NCI-H510A (cell line): Measurements from ENCODE around the gene BOLA3.
"Not testable (repeated sequence)": the region's sequence is repeated elsewhere in the genome, so short reads cannot be mapped to it uniquely, and the experiment has no call there.

Experiments used
- DNase-seq: peaks from one replicate; lab custom pipeline; 2025; lab: John Stamatoyannopoulos, UW

The BOLA3 gene, protein sequence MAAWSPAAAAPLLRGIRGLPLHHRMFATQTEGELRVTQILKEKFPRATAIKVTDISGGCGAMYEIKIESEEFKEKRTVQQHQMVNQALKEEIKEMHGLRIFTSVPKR

DNA sequence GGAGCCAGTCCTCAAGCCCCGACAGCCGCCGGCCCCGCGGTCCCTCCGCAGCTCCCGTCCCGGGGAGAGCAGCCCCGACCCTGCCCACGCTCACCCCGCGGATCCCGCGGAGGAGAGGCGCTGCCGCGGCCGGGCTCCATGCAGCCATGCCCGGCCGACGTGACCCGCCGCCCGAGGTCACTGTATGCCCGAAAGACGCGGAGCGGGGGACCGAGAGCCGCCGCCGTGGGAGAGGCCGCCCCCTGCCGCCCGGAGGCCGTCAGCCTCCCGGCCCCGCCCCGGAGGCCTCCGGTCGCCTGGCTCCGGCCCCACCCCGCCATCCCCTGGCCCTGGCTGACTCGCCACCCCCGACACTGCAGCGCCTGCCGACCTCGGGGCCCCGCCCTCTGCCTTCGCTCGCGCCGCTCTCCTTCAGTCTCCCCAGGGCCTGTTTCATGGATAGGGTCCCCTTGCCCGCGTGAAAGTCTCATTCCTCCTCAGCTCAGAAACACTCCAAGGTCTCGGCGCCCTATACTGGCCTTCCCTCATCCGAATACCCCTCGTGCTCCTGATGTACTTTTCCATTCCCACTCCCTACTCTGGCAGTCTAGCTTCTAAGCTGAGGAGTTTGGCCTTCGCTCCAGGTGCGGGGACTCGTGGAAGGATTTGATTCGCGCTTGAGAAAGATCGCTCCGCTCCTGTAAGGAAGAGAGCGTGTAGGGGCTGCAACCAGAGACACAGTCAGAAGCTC lies at the start of gene BOLA3:
Gene BOLA3, minus strand, starts transcription at position 186 of the 730 bp plus-strand sequence. Its CDS starts 38 bp downstream, at position 148.
- DNase-seq = peak; percentile 83

- DNase-seq = no peak
Observed at GRCh38 chr2:74197049-74197448, 49.3 kb upstream of the BOLA3 start.

- DNase-seq = no peak
Observed at GRCh38 chr2:74194799-74195198, 47.1 kb upstream of the BOLA3 start.

DNA sequence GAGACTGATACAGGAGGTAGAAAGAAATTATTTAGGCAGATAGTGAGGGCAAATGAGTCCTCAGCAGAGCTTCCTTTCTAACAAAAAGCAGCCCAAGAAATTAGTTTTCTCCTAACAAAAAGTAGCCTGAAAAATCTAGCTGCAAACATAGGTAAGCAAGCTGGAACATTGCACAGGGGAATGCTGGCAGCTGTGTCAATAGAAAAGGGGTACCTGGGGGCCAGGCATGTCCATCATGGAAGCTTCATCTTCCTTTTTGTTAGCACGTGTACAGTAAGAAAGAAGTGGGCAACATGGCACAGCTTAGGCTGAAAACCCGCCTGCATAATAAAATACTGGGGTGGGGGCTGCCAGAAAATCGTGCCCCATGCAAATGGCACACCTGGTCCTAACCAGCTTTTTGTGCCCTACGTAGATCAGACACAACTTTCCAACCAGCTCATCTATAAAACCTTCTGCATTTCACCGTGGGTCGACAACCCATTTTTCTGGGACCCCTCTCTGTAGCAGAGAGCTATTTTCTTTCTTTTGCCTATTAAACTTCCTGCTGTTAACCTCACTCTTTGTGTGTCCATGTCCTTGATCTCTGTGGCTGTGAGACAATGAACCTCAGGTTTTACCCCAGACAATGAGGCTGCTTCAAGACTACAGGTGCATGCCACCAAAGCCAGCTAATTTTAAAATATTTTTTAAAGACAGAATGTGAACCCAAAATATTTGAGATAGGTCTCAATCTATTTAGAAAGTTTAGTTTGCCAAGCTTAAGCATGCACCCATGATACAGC lies 44.1 kb upstream of the BOLA3 start:
- no peak for DNase-seq

DNA sequence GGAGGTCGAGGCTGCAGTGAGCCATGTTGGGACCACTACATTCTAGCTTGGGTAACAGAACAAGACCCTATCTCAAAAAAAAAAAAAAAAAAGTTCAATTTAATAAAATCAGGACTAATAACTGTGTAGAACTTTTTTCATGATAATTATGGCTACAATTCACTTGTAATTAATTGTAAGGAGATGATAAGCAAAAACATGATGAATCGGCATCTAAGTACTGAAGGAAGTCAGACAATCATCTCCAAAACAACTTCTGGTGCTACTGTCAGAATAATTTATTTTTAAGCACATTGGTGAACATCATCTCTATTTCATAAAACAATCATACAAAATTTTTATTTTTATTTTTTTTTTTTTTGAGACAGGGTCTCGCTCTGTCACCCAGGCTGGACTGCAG lies 41.0 kb upstream of the BOLA3 start:
- DNase-seq = no peak

DNA sequence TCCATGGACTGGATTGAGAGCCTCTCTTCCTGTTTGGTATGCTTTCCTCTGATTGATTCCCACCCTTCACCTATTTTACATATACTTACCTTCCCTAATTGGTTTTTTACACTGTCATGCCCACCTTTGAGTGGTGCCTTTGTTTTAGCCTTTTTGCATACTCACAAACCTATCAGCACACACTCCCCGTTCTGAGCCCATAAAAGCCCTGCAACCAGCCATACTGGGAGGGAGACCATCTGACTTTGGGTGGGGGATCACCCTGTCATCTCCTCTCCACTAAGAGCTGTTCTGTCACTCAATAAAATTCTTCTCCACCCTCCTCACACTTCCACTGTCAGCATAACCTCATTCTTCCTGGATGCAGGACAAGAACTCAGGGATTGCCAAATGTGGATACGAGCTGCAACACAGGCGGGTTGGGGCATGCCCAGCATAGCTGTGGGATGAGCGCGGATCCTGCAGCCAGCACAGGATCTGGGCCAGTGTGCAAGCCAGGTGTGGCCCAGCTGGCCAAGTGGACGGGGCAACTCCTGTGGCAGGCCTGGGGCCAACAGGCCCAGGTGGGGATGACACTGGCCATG lies 40.4 kb upstream of the BOLA3 start:
- DNase-seq = peak; percentile 63

GRCh38 chr2:74186706-74187105 lies 39.0 kb upstream of the BOLA3 start:
- DNase-seq = not testable (repeated sequence)

- no peak for DNase-seq
Observed at GRCh38 chr2:74186038-74186437, 38.3 kb upstream of the BOLA3 start.

- DNase-seq = no peak
Observed at GRCh38 chr2:74183878-74184277, 36.2 kb upstream of the BOLA3 start.

DNA sequence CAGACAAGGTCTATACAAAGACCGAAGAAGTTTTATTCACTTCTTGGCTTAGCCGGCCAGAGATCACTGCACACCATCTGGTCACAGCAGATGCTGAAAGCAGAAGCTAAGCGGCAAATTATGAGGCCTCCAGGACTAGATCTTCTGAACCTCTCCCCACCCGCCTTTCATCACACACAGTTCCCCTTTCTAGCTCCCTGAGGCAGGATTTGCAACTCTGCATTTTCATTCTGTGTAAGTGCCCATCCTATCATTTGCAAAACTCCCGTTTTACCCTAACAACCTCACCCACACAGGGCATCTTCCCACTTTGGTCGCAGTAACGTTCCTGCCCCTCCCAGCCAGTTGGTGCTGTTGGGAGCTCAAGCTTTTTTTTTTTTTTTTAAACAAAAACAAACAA lies 34.0 kb upstream of the BOLA3 start:
- DNase-seq = no peak

GRCh38 chr2:74179063-74179865 lies 31.6 kb upstream of the BOLA3 start:
- no peak for DNase-seq

GRCh38 chr2:74178211-74179062 lies 30.7 kb upstream of the BOLA3 start, which contains the start of gene MOB1A:
Gene MOB1A, minus strand, starts transcription at chr2:74178879. Its CDS starts 205 bp downstream, at chr2:74178674.
- DNase-seq = peak; percentile 97

DNA sequence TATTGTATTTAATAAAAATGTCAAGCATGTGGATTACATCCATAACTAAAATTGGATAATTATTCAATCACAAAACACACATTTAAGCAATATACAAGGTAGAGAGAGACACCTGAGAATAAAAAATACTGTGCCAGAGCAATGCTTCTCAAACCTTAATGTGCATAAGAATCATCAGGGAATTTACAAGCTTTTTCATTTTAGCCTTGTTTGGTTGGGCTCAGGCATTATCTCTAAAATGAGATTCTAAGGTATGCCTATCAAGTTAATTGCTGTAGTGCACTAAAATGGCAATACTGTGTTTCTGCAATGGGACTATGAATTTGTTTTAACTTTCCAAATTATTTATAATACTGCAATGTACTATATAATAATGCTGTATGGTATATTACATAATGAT lies 30.0 kb upstream of the BOLA3 start:
- DNase-seq = no peak

GRCh38 chr2:74174909-74175308 lies 27.2 kb upstream of the BOLA3 start:
- DNase-seq = no peak

DNA sequence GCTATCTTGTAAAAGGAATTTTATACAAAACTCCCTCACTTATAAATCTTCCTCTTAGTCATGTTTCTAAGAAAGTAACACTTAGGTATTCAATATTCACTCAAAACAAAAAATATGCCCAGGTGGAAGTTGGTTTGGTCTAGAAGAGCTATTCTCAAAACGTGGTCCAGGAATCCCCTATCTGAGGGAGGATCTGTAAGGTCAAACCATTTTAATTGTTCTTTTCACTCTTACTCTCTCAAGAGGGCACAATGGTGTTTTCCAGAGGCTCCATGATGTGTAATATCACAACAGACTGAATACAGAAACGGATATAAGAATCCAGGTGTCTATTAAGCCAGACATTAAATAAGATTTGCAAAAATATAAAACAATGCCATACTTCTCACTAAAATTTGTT lies 21.0 kb upstream of the BOLA3 start:
- no peak for DNase-seq

DNA sequence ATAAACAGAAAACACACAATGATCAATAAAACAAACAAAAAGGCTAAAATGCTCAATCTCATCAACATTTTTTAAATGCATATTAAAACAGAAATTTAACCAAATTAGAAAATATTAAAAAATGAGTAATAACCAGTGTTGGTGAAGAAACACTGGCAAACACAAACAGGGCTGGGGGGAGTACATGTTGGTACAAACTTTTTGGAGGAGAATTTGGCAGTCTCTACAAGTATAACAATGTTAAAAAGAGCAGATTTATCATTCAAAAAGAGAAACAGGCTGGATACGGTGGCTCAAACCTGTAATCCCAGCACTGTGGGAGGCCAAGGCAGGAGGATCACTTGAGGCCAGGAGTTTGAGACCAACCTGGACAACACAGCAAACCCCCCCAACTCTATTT lies 17.0 kb upstream of the BOLA3 start:
- no peak for DNase-seq

GRCh38 chr2:74162951-74163350 lies 15.2 kb upstream of the BOLA3 start:
- DNase-seq = no peak

DNA sequence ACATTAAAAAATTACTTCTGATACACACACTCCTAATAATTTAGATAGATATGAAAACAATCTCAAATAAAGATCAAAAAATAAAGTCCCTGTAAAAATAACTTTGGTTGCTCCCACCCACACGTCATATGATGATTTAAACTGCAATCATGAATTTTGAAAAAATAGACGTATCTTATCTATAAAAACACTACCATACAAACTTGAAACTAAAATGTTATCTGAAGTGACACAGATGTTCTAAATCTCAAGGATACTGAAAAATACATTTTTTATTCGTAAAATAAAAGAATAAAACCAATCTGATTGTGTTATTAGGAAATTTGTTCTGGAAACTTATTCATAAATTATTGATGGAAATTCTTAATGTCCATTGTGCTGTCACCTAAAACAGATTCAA lies 8.1 kb upstream of the BOLA3 start:
- DNase-seq = no peak

DNA sequence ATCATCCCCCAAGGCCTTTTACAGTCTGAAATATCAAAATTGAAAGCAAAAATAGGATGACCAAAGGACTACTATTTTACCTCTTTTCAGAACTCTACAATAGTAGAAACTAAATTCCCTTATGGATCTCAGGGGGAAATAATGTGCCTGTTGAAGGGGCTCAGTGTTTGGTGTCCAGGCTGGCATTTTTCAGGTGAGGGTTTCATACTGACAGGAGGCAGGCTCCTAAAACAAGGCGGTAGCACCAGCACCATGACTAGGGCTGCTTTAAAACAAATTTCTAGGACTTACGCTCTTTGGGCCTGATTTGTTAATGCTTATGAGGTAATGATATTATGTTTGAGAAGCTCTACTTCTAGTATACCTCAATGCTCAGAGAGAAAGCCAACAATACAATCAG lies 5.2 kb upstream of the BOLA3 start:
- no peak for DNase-seq

DNA sequence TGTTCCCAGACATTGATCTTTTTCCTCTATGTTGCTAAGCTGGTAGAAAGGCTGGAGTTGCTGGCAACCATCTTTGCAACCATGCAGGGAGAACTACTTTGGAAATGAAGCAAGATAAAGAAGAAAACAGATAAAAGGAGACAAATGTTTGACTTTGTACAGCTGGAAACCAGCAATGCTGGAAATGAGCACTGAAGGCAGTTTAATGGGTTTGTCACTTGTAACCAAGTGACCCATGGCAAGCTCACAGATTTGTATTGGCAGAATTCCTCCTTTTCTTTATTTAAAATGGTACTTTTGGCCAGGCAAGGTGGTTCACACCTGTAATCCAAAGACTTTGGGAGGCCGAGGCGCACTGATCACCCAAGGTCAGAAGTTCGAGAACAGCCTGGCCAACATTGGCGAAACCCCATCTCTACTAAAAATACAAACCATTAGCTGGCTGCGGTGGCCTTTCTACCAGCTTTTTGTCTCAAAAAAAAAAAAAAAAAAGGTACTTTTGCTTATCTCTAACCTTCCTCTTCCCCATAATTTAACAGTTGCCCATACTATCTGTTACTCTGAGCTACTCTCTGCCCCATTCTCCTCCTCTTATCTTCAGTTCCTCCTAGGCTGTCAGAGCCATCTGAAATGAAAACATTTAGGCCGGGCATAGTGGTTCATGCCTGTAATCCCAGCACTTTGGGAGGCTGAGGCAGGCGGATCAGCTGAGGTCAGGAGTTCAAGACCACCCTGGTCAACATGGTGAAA lies 2.0 kb upstream of the BOLA3 start:
- DNase-seq = no peak

DNA sequence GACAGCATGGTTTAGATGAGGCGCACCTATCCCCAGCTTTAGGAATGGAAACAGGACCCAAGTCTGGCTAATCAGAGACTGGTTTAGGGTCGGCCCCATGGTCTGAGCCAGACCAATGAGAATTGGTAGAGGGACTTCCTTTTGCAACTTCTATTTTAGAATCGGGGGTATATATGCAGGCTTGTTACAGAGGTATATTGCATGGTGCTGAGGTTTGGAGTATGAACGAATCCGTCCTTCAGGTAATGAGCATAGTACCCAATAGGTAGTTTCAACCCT lies 1.5 kb upstream of the BOLA3 start:
- no peak for DNase-seq
